B cell (primary cell): ENCODE results near the gene PTPRE. TPM values are rescaled to one million over a fixed set of nuclear protein-coding genes. Genes with fewer than 3 reads are reported as not detected.

Experiments used
- ATAC-seq: fragments of 200-7000 bp; cut with Tn5 transposase; one replicate; pipeline ENCODE4 v1.10.0; 2021; ENCODE audit warnings: low read depth, mild to moderate bottlenecking, moderate number of reproducible peaks, moderate library complexity
- CTCF ChIA-PET: fragments of 350-600 bp; sonication (Branson Sonifier 250); formaldehyde crosslinking; loops from one replicate; lab custom pipeline; 2021; ENCODE audit warnings: antibody characterized with exemption, inconsistent platforms; lab: Charles Lee
- POLR2A ChIA-PET: fragments of 350-600 bp; sonication (Branson Sonifier 250); formaldehyde crosslinking; loops from one replicate; lab custom pipeline; 2021; ENCODE audit warnings: antibody characterized with exemption; lab: Charles Lee
- DNase-seq: peaks from one replicate; pipeline ENCODE4 v3.0.0; 2013
- H2AFZ ChIP-seq: 2 replicates; pipeline ENCODE4 v1.6.1; 2012; ENCODE audit warnings: mild to moderate bottlenecking, low read depth, low read length; ENCODE audit not compliant: insufficient read depth, poor library complexity, severe bottlenecking
- H3K27ac ChIP-seq, 2 donors: 1 replicate in 1 of 2; 2 replicates in 1 of 2; pipeline ENCODE4 v1.5.1; 2012 to 2013; ENCODE audit warnings: low read length in 2 of 2, mild to moderate bottlenecking in 2 of 2, moderate library complexity in 1 of 2
- H3K27me3 ChIP-seq, 4 experiments: fragments of 200-600 bp in 1 of 4; sonication (generic) in 1 of 4; replicated peaks in 1 of 4; 1 replicate in 2 of 4; 2 replicates in 2 of 4; pipeline versions ENCODE4 v1.6.1 to v1.7.0; 2013 to 2016; ENCODE audit warnings: low read length in 3 of 4, mild to moderate bottlenecking in 2 of 4, mixed read lengths in 1 of 4, moderate library complexity in 1 of 4; ENCODE audit not compliant: insufficient read depth in 4 of 4, control insufficient read depth in 3 of 4; ENCODE audit errors: control extremely low read depth in 1 of 4
- H3K36me3 ChIP-seq, 2 experiments: replicated peaks in 1 of 2; 1 replicate in 1 of 2; 2 replicates in 1 of 2; pipeline versions ENCODE4 v1.6.1 to v1.7.1; 2013; ENCODE audit warnings: low read length in 1 of 2; ENCODE audit not compliant: insufficient read depth in 2 of 2, control insufficient read depth in 1 of 2; ENCODE audit errors: control extremely low read depth in 1 of 2, extremely low read depth in 1 of 2
- H3K4me1 ChIP-seq, 2 donors: fragments of 200-600 bp in 1 of 2; sonication (generic) in 1 of 2; 1 replicate in 1 of 2; 2 replicates in 1 of 2; pipeline versions ENCODE4 v1.5.1 to v1.6.1; 2013 to 2017; ENCODE audit warnings: low read length in 2 of 2; ENCODE audit not compliant: control insufficient read depth in 2 of 2, insufficient read depth in 2 of 2
- H3K4me2 ChIP-seq: replicated peaks from 2 replicates; pipeline ENCODE3; 2012; ENCODE audit warnings: mild to moderate bottlenecking, low read depth, low read length; ENCODE audit not compliant: poor library complexity, severe bottlenecking
- H3K4me3 ChIP-seq, 5 experiments: fragments of 200-600 bp in 1 of 5; sonication (generic) in 1 of 5; 1 replicate in 3 of 5; 2 replicates in 2 of 5; pipeline versions ENCODE4 v1.5.1 to v1.7.0; 2011 to 2016; ENCODE audit warnings: low read length in 4 of 5, mild to moderate bottlenecking in 4 of 5, low read depth in 2 of 5, control low read depth in 1 of 5, moderate library complexity in 1 of 5; ENCODE audit not compliant: insufficient read depth in 1 of 5; ENCODE audit errors: control extremely low read depth in 1 of 5, extremely low read depth in 1 of 5
- H3K79me2 ChIP-seq: fragments of 200-600 bp; sonication (generic); one replicate; pipeline ENCODE4 v1.6.0; 2016; ENCODE audit warnings: low read length; ENCODE audit not compliant: control insufficient read depth, insufficient read depth
- H3K9ac ChIP-seq: fragments of 200-600 bp; sonication (generic); 2 replicates; pipeline ENCODE4 v1.6.1; 2017; ENCODE audit warnings: mild to moderate bottlenecking, low read length, moderate library complexity
- H3K9me3 ChIP-seq, 3 donors: one replicate each; pipeline versions ENCODE4 v1.6.1 to v1.7.1; 2013; ENCODE audit warnings: low read length in 2 of 3; ENCODE audit not compliant: control insufficient read depth in 2 of 3, insufficient read depth in 1 of 3; ENCODE audit errors: control extremely low read depth in 1 of 3
- H4K20me1 ChIP-seq: 2 replicates; pipeline ENCODE4 v1.6.0; 2012; ENCODE audit warnings: mild to moderate bottlenecking, low read length; ENCODE audit not compliant: insufficient read depth, control insufficient read depth, poor library complexity, severe bottlenecking
- H3K27ac Mint-ChIP-seq: one replicate; pipeline ENCODE4 v1.8.0; 2021; ENCODE audit warnings: mixed read lengths
- H3K27me3 Mint-ChIP-seq: one replicate; pipeline ENCODE4 v1.8.0; 2021; ENCODE audit warnings: mixed read lengths
- H3K4me1 Mint-ChIP-seq: one replicate; pipeline ENCODE4 v1.8.0; 2021; ENCODE audit warnings: mixed read lengths
- H3K4me3 Mint-ChIP-seq: one replicate; pipeline ENCODE4 v1.8.0; 2021; ENCODE audit warnings: mixed read lengths
- H3K9me3 Mint-ChIP-seq: one replicate; pipeline ENCODE4 v1.8.0; 2022; ENCODE audit warnings: mixed read lengths; ENCODE audit not compliant: insufficient read depth
- CTCF ChIP-seq: fragments of 200-600 bp; IDR thresholded peaks from one replicate; pipeline ENCODE4 v1.8.0; 2022; ENCODE audit warnings: antibody characterized with exemption, mild to moderate bottlenecking
- EZH2 ChIP-seq: IDR thresholded peaks from 2 replicates; pipeline ENCODE4 v1.6.1; 2012; ENCODE audit warnings: borderline replicate concordance, low read depth, mild to moderate bottlenecking, moderate library complexity, low read length; ENCODE audit not compliant: insufficient read depth, poor library complexity, severe bottlenecking
- WGBS: methylation state at CpG from one replicate; pipeline ENCODE4 v1.1.5; 2013; ENCODE audit warnings: missing lambda C conversion rate; ENCODE audit not compliant: insufficient coverage; 5-methylcytosine and 5-hydroxymethylcytosine counted together
- intact Hi-C: fragments of 100-400 bp; cut with micrococcal nuclease; formaldehyde crosslinking; loops from one replicate; pipeline ENCODE4 v1.10.0; 2022
- polyA plus RNA-seq: library from polyadenylated mRNA; depleted of rRNA; stranded (reverse); fragments of >200 nt; gene quantifications from 2 replicates; pipeline ENCODE4 v1.2.3, GENCODE V29; 2012
- total RNA-seq, 2 donors: library from RNA; stranded (reverse); fragments of 120-200 nt in 1 of 2; gene quantifications; 1 replicate in 1 of 2; 2 replicates in 1 of 2; pipeline versions ENCODE4 v1.2.3 to v1.2.4, GENCODE V29; 2013 to 2022

Gene PTPRE
- total and polyA plus RNA-seq, 2 donors (not counting 1 experiment from before 2014, with no cell fraction given), result 6.6 to 32.7 TPM

- Mint-ChIP-seq H3K27ac (no peak overlapping the region), H3K9me3 (no peaks in the 10 kb centered on the region), H3K4me3 (no peak overlapping the region), H3K27me3 (peaks cover 26% of the 10 kb centered on the region), H3K4me1 (peaks cover 7% of the 10 kb centered on the region)
- Histone ChIP-seq H3K9me3 (no peaks in the 10 kb centered on the region), H3K4me3 (no peak overlapping the region), H3K36me3 (no peaks in the 10 kb centered on the region), H4K20me1 (no peaks in the 10 kb centered on the region), H3K9ac (no peak overlapping the region), H3K4me1 (peaks cover 4 to 6% of the 10 kb centered on the region in 2 donors), H3K79me2 (no peaks in the 10 kb centered on the region), H2AFZ (no peak overlapping the region), H3K27ac (no peak overlapping the region), H3K4me2 (no peak overlapping the region), H3K27me3 (no peaks in the 10 kb centered on the region)
- TF ChIP-seq EZH2 (no peak), CTCF (no peak)
- DNase-seq, result no peak
- POLR2A ChIA-PET, result no interaction called here
- 68% methylated on average over 2 of the region's 5 CpGs for WGBS
- no peak for ATAC-seq
- CTCF ChIA-PET, result interaction anchor here (0.8 to 1.8 kb wide), 2 partner anchors 11 to 285 kb away, joined by 4 to 5 read pairs; no protein-coding TSS in a partner anchor
- intact Hi-C loops, result no loop called here
Measured at GRCh38 chr10:128000471-128001362, 93.8 kb downstream of the PTPRE start.

GRCh38 chr10:128001363-128001745 lies 94.5 kb downstream of the PTPRE start:
- Mint-ChIP-seq H3K9me3 (no peaks in the 10 kb centered on the region), H3K27ac (no peak overlapping the region), H3K4me1 (peaks cover 7% of the 10 kb centered on the region), H3K4me3 (no peak overlapping the region), H3K27me3 (peaks cover 25% of the 10 kb centered on the region)
- no peak overlapping the region for H3K9ac ChIP-seq
- H3K9me3 ChIP-seq, result no peaks in the 10 kb centered on the region
- H3K79me2 ChIP-seq, result no peaks in the 10 kb centered on the region
- ATAC-seq, result no peak
- H3K27ac ChIP-seq, result no peak overlapping the region
- WGBS, result 84% methylated on average over 7 of the region's 10 CpGs
- DNase-seq, result no peak
- H3K4me2 ChIP-seq, result no peak overlapping the region
- intact Hi-C loops, result no loop called here
- H3K4me3 ChIP-seq, result no peak overlapping the region
- no peaks in the 10 kb centered on the region for H3K27me3 ChIP-seq
- H3K36me3 ChIP-seq, result no peaks in the 10 kb centered on the region
- CTCF ChIA-PET, result interaction anchor here (1.8 kb wide), 1 partner anchor 286 kb away, joined by 5 read pairs; no protein-coding TSS in a partner anchor
- peaks cover 4 to 6% of the 10 kb centered on the region in 2 donors for H3K4me1 ChIP-seq
- no peaks in the 10 kb centered on the region for H4K20me1 ChIP-seq
- TF ChIP-seq CTCF (no peak), EZH2 (no peak)
- POLR2A ChIA-PET, result no interaction called here
- H2AFZ ChIP-seq, result no peak overlapping the region
